Adrenal gland (tissue), 5 donors: ENCODE results near the gene HHLA2.

ENCODE experiments used
- POLR2A ChIP-seq, 2 donors: fragments of 450-650 bp; IDR thresholded peaks; one replicate each; pipeline ENCODE4 v1.6.1; 2017; ENCODE audit warnings: antibody characterized with exemption in 2 of 2, mild to moderate bottlenecking in 2 of 2, moderate library complexity in 1 of 2
- TF ChIP-seq, protein P1 (sequence below), 6 experiments: fragments of 450-650 bp in 4 of 6; fragments of 200-600 bp in 2 of 6; sonication (generic) in 1 of 6; IDR thresholded peaks; 1 replicate in 5 of 6; 2 replicates in 1 of 6; pipeline versions ENCODE4 v1.5.1 to v1.8.0; 2016 to 2021; ENCODE audit warnings: antibody characterized with exemption in 6 of 6, mild to moderate bottlenecking in 2 of 6, moderate library complexity in 1 of 6
- donor health status: DM: no; HTN: no; CAD: no.

DNA sequence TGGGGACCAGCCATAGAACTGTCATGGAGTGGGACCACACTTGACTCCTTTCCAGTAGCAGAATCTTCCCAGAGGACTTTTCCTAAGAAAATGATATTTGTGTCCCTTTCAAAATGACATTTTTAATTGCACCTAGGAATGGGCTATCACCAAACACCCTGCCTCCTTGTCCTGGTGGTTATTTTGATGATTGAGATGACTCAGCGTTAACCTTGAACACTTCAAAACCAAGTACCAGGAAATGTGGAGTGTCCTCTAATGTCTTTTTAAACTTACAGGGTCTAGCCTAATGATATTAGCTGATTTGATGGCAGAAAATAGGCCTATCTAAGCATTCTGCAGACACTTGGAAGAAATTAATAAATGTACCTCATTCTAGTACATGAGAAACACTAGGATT, 90.7 kb downstream of the HHLA2 start:
- TF ChIP-seq POLR2A (IDR thresholded peaks at IDR 0.05): no peak
- TF ChIP-seq, protein P1, sequence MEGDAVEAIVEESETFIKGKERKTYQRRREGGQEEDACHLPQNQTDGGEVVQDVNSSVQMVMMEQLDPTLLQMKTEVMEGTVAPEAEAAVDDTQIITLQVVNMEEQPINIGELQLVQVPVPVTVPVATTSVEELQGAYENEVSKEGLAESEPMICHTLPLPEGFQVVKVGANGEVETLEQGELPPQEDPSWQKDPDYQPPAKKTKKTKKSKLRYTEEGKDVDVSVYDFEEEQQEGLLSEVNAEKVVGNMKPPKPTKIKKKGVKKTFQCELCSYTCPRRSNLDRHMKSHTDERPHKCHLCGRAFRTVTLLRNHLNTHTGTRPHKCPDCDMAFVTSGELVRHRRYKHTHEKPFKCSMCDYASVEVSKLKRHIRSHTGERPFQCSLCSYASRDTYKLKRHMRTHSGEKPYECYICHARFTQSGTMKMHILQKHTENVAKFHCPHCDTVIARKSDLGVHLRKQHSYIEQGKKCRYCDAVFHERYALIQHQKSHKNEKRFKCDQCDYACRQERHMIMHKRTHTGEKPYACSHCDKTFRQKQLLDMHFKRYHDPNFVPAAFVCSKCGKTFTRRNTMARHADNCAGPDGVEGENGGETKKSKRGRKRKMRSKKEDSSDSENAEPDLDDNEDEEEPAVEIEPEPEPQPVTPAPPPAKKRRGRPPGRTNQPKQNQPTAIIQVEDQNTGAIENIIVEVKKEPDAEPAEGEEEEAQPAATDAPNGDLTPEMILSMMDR (IDR thresholded peaks at IDR 0.05): no peak
